PC-9 (cell line): Measurements from ENCODE around the gene AIPL1. TPM values are rescaled to one million over a fixed set of nuclear protein-coding genes. Genes with fewer than 3 reads are reported as not detected.

Experiments
- BruUV-seq: library from RNA; stranded (reverse); fragments of 400-500 nt; replicated peaks from 2 replicates; lab custom pipeline; 2021; lab: Mats Ljungman, UMichigan
- CTCF ChIA-PET: fragments of 300-600 bp; sonication (Branson Sonifier 250); formaldehyde crosslinking; loops from one replicate; lab custom pipeline; 2022; ENCODE audit warnings: antibody characterized with exemption; lab: Charles Lee
- POLR2A ChIA-PET: fragments of 300-600 bp; sonication (Branson Sonifier 250); formaldehyde crosslinking; loops from one replicate; lab custom pipeline; 2022; ENCODE audit warnings: antibody characterized with exemption; ENCODE audit not compliant: unreplicated experiment; lab: Charles Lee
- DNase-seq, 2 experiments: peaks; one replicate each; pipeline versions ENCODE4 v3.0.0 to v3.0.0-alpha.2; 2015 to 2022; ENCODE audit warnings: mixed read lengths in 1 of 2
- H2AFZ ChIP-seq: fragments of 200-600 bp; sonication (generic); 2 replicates; pipeline ENCODE4 v1.8.1; 2017; ENCODE audit warnings: antibody characterized with exemption
- H3F3A ChIP-seq: fragments of 200-600 bp; sonication (generic); 2 replicates; pipeline ENCODE4 v1.8.1; 2017; ENCODE audit warnings: antibody characterized with exemption, mild to moderate bottlenecking, low read depth; ENCODE audit not compliant: insufficient read depth
- H3K27ac ChIP-seq: fragments of 200-600 bp; sonication (generic); 2 replicates; pipeline ENCODE4 v1.6.1; 2016; ENCODE audit warnings: mixed run types
- H3K27me3 ChIP-seq: fragments of 200-600 bp; sonication (generic); 2 replicates; pipeline ENCODE4 v1.6.1; 2016; ENCODE audit warnings: low read depth, mixed run types; ENCODE audit not compliant: insufficient read depth
- H3K36me3 ChIP-seq: fragments of 200-600 bp; sonication (generic); 2 replicates; pipeline ENCODE4 v1.6.1; 2016; ENCODE audit warnings: low read depth, mixed run types
- H3K4me1 ChIP-seq: fragments of 200-600 bp; sonication (generic); replicated peaks from 2 replicates; pipeline ENCODE4 v1.6.1; 2016; ENCODE audit warnings: mixed run types; ENCODE audit not compliant: insufficient read depth
- H3K4me2 ChIP-seq: fragments of 200-600 bp; sonication (generic); 2 replicates; pipeline ENCODE4 v1.6.1; 2017; ENCODE audit warnings: mixed run types
- H3K4me3 ChIP-seq: fragments of 200-600 bp; sonication (generic); 2 replicates; pipeline ENCODE4 v1.6.1; 2016; ENCODE audit warnings: mixed run types
- H3K79me2 ChIP-seq: fragments of 200-600 bp; sonication (generic); 2 replicates; pipeline ENCODE4 v1.6.1; 2017; ENCODE audit warnings: low read depth, mixed run types
- H3K9me2 ChIP-seq: fragments of 200-600 bp; sonication (generic); 2 replicates; pipeline ENCODE4 v1.8.1; 2017; ENCODE audit warnings: mild to moderate bottlenecking; ENCODE audit not compliant: insufficient read depth
- H3K9me3 ChIP-seq: fragments of 200-600 bp; sonication (generic); 2 replicates; pipeline ENCODE4 v1.8.1; 2016; ENCODE audit warnings: low read depth; ENCODE audit not compliant: insufficient read depth
- H4K20me1 ChIP-seq: fragments of 200-600 bp; sonication (generic); 2 replicates; pipeline ENCODE4 v1.8.1; 2017; ENCODE audit not compliant: insufficient read depth
- CTCF ChIP-seq: fragments of 200-600 bp; sonication (generic); conservative IDR thresholded peaks from 2 replicates; pipeline ENCODE4 v1.6.1; 2017; ENCODE audit warnings: mixed run types, antibody characterized with exemption, mild to moderate bottlenecking, moderate library complexity
- EZH2 ChIP-seq: fragments of 200-600 bp; sonication (generic); IDR thresholded peaks from 2 replicates; pipeline ENCODE4 v1.8.0; 2017; ENCODE audit warnings: antibody characterized with exemption, low read depth
- intact Hi-C: fragments of 100-400 bp; cut with micrococcal nuclease; formaldehyde crosslinking; loops from one replicate; pipeline ENCODE4 v1.10.0; 2022; ENCODE audit not compliant: unreplicated experiment
- total RNA-seq: library from RNA; stranded (reverse); gene quantifications from 2 replicates; pipeline ENCODE4 v1.2.3, GENCODE V29; 2021

The AIPL1 gene
- total RNA-seq, 1 experiment from 2014 or later = not detected

- Histone ChIP-seq H3K27ac (no peak overlapping the region), H3K36me3 (no peaks in the 10 kb centered on the region), H2AFZ (no peak overlapping the region), H4K20me1 (no peaks in the 10 kb centered on the region), H3K9me3 (peaks cover 1% of the 10 kb centered on the region; the same call in 1 of the 2 replicates), H3K4me3 (no peak overlapping the region), H3K79me2 (no peaks in the 10 kb centered on the region), H3K4me2 (no peak overlapping the region), H3K4me1 (no peaks in the 10 kb centered on the region), H3F3A (no peaks in the 10 kb centered on the region), H3K27me3 (peaks cover 84% of the 10 kb centered on the region), H3K9me2 (no peaks in the 10 kb centered on the region)
- TF ChIP-seq CTCF (no peak), EZH2 (no peak)
- ChIA-PET POLR2A (no interaction called here), CTCF (no interaction called here)
- BruUV-seq = no TSS peak
- DNase-seq = no peak
- intact Hi-C loops = loop anchor here (10.0 kb wide), 1 partner anchor 1181 kb away; no protein-coding TSS in a partner anchor
These were observed 9.5 kb downstream of the AIPL1 start for GRCh38 chr17:6425407-6425806.

GRCh38 chr17:6423931-6424330 lies 11.0 kb downstream of the AIPL1 start:
- TF ChIP-seq CTCF (no peak), EZH2 (no peak)
- no peaks in the 10 kb centered on the region for H3K9me2 ChIP-seq
- no peak overlapping the region for H3K4me3 ChIP-seq
- no peaks in the 10 kb centered on the region for H3K36me3 ChIP-seq
- ChIA-PET CTCF (interaction anchor here (1.1 kb wide), 1 partner anchor 835 kb away, joined by 3 read pairs; no protein-coding TSS in a partner anchor), POLR2A (no interaction called here)
- no peak overlapping the region for H3K4me2 ChIP-seq
- H3K79me2 ChIP-seq = no peaks in the 10 kb centered on the region
- H4K20me1 ChIP-seq = no peaks in the 10 kb centered on the region
- BruUV-seq = no TSS peak
- H3F3A ChIP-seq = no peaks in the 10 kb centered on the region
- intact Hi-C loops = loop anchor here (10.0 kb wide), 1 partner anchor 1179 kb away; no protein-coding TSS in a partner anchor
- H3K27ac ChIP-seq = no peak overlapping the region
- no peaks in the 10 kb centered on the region for H3K9me3 ChIP-seq
- H3K4me1 ChIP-seq = no peaks in the 10 kb centered on the region
- peaks cover 84% of the 10 kb centered on the region for H3K27me3 ChIP-seq
- no peak overlapping the region for H2AFZ ChIP-seq
- no peak for DNase-seq

GRCh38 chr17:6422654-6423241 lies 12.2 kb downstream of the AIPL1 start:
- Histone ChIP-seq H3K27me3 (peaks cover 84% of the 10 kb centered on the region), H3K4me1 (no peaks in the 10 kb centered on the region), H2AFZ (no peak overlapping the region), H3K27ac (no peak overlapping the region), H3K4me2 (no peak overlapping the region), H3F3A (no peaks in the 10 kb centered on the region), H3K79me2 (no peaks in the 10 kb centered on the region), H3K9me2 (no peaks in the 10 kb centered on the region), H3K9me3 (no peaks in the 10 kb centered on the region), H4K20me1 (no peaks in the 10 kb centered on the region), H3K36me3 (no peaks in the 10 kb centered on the region), H3K4me3 (no peak overlapping the region)
- DNase-seq = no peak
- TF ChIP-seq CTCF (no peak), EZH2 (no peak)
- no TSS peak for BruUV-seq
- CTCF ChIA-PET = no interaction called here
- intact Hi-C loops = loop anchor here (1.0 to 10.0 kb wide), 3 partner anchors 830 to 1178 kb away; no protein-coding TSS in a partner anchor
- POLR2A ChIA-PET = no interaction called here
